Measurements from ENCODE around the gene RAF1. TPM values are rescaled to one million over a fixed set of nuclear protein-coding genes. Genes with fewer than 3 reads are reported as not detected.

Gene RAF1
- 58.6 and 102 TPM in 2 replicates for total RNA-seq

GRCh38 chr3:12663936-12664908 lies at the start of gene RAF1:
RAF1 (minus strand) TSS chr3:12664117; CDS start chr3:12618721, 45,396 bp downstream.

GRCh38 chr3:12556690-12557472 lies 107.0 kb downstream of the RAF1 start, which contains the start of gene MKRN2:
MKRN2 (plus strand) TSS chr3:12557087; CDS start chr3:12557151, 64 bp downstream.

GRCh38 chr3:12545473-12545791 lies 118.5 kb downstream of the RAF1 start, which contains the start of gene MKRN2OS:
MKRN2OS (minus strand) TSS chr3:12545499; CDS start chr3:12545464, 35 bp downstream.

Small RNAs within 50 kb of the gene (small RNA-seq; reads per million reads assigned to genes)
- gene CRIP1P1 (ENCODE audit: low replicate concordance) = not detected
- gene RF00017 (ENCODE audit: low replicate concordance) = not detected

Other genes with a start within 250 kb of the RAF1 start
- 7.9 and 16.0 TPM in 2 replicates for gene TSEN2, start 179.6 kb downstream of the RAF1 start, total RNA-seq
- gene MKRN2OS, start 118.6 kb downstream of the RAF1 start, total RNA-seq = not detected in 2 replicates
- 44.2 and 45.7 TPM in 2 replicates for gene MKRN2, start 107.0 kb downstream of the RAF1 start, total RNA-seq
- 0.86 TPM in 1 of 2 replicates, not detected in the other for gene TMEM40, start 95.1 kb upstream of the RAF1 start, total RNA-seq
- gene CAND2, start 132.6 kb upstream of the RAF1 start, total RNA-seq = 2.6 and 3.1 TPM in 2 replicates
- 338 and 975 TPM in 2 replicates for gene RPL32, start 177.4 kb upstream of the RAF1 start, total RNA-seq